D341Med (cell line): ENCODE measurements around the gene AP1S3.
A peak's percentile ranks its signal among the peaks of the same experiment; 100 is the strongest.
"Not testable (repeated sequence)": the region's sequence is repeated elsewhere in the genome, so short reads cannot be mapped to it uniquely, and the experiment has no call there.

Source experiments
- DNase-seq: peaks from one replicate; pipeline ENCODE4 v3.0.0; 2012; ENCODE audit warnings: low spot score

The AP1S3 gene

GRCh38 chr2:223801736-223802135 is 35.6 kb downstream of the AP1S3 start:
- DNase-seq: no peak

GRCh38 chr2:223800908-223801307 is 36.5 kb downstream of the AP1S3 start:
- DNase-seq: no peak

GRCh38 chr2:223797811-223798721 is 39.3 kb downstream of the AP1S3 start:
- DNase-seq: peak; percentile 39

GRCh38 chr2:223797037-223797436 is 40.3 kb downstream of the AP1S3 start:
- DNase-seq: no peak

GRCh38 chr2:223789423-223789822 is 48.0 kb downstream of the AP1S3 start:
- DNase-seq: no peak

DNA sequence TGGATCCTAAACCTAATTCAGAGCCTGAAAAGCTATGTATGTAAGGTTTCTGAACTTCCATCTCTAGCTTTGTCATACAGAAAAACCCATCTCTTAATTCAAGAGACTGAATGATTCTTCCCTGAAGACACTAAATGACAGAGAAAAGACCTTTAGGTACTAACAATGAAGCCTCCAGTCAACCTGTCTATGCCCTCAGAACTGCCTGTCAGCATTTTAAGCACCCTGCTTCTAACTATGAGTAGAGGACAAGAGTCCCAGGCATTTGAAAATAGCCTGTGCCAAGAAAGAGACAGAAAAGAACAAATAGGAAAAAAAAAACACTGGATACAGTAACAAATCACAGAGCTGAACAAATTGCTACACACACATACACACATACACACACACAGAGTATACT is 48.6 kb downstream of the AP1S3 start:
- DNase-seq: no peak

GRCh38 chr2:223788106-223788505 is 49.3 kb downstream of the AP1S3 start:
- DNase-seq: not testable (repeated sequence)

DNA sequence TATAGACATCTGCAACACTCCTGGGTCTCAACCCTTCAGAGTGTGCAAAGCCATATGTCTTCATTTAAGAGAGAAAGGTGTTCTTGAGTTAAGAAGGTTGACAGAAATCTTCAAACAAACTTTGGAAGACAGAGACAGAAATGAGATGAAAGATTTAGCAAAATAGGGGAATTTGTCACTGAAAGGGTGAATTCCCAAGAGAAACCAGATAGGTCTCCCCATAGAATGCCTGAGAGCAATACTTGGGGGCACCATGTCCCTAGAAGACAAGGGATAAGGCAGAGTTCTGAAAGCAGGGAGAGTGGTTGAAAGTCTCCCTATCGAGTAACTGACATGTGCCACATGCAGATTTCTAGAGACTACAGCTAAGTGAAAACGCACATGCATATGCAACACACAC is 50.0 kb downstream of the AP1S3 start:
- no peak for DNase-seq

GRCh38 chr2:223786943-223787342 is 50.4 kb downstream of the AP1S3 start:
- DNase-seq: no peak

DNA sequence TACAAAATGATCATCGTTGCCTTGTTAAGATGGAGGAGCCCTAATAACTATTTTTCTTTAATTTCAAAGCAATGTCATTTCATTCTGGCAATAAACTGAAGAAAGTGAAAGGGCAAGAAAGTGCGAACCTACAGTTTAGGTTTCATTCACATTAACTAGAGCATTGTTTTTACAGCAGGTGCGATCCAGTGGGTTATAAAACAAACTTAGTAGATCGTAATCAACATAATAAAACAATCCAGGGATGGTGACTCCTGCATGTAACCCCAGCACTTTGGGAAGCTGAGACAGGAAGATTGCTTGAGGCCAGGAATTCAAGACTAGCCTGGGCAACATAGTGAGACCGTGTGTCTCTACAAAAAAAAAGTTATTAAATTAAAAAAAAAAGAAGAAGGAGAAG is 51.1 kb downstream of the AP1S3 start:
- no peak for DNase-seq

DNA sequence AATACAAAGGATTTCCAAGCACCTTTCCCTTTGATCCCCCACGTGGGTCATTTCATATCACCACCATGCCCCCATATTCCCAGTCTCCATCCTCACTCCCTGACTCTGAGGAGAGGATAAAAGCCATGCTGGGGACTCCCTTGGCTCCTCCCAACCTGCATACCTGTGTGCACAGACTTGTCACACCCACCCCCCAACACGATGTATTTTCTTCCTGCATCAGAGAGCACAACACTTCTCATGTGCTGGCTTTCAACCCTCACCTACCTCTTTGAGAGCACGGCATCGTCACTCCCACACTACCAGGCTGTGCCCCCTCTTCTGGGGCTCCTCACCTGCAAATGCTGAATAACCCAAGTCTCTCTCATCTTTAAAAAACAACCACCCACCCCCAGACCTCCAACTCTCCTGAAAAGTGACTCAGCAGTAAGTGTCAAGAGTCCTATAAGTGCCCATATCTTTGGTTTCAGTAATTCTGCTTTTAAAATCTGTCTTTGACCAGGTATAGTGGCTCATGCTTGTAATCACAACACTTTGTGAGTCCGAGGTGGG is 53.1 kb downstream of the AP1S3 start:
- DNase-seq: no peak

- DNase-seq: no peak
These were observed 54.8 kb downstream of the AP1S3 start for GRCh38 chr2:223782629-223783028.

DNA sequence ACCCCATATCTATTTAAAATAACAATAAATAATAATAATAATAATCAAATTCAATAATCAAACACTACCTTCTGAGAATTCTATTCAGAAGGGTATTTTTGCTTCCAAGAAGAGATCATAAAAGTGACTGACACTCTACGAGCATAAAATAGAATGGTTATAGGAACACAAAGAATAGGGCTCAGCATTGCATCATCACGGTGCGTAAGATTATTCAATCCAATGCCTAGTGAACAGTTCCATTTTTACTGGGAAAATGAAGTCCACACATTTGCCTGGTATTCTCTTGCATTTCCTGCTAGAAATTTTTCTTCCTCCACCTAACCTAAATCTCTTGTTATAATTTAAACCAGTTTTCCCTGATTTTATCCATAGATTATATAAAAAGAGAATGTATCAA is 55.8 kb downstream of the AP1S3 start:
- DNase-seq: no peak

- peak; percentile 66 for DNase-seq
These were observed 57.5 kb downstream of the AP1S3 start for GRCh38 chr2:223779877-223780276.

DNA sequence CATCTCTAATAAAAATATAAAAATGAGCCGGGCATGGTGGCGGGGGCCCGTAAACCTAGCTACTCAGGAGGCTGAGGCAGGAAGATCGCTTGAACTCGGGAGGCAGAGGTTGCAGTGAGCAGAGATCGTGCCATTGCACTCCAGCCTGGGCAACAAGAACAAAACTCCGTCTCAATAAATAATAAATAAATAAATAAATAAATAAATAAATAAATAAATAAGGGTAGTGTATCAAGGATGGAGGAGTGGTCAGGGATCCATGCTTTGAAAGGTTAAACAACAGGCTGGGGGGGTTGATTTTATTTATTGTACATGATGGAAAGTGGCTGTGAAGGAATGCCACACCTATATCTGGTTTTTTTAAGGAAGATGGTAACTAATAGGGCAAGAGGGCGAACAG is 63.2 kb downstream of the AP1S3 start:
- DNase-seq: no peak

DNA sequence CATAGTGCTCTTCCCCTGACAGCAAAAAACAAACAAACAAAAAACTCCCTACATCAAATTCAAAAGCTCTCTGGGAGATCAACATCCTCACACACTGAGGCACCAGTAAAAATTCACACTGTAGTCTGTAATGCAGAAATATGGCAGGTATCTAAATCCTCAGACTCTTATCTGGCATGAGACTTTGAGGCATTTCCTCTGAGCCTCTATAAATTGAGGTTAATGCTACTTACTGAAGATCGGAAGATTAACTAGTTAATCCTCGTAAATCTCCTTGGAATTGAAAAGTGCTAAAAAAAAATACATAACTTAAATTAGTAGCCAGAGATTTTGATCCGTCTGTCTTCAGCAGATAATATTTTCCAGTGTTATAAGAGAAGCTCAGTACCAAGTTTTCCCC is 65.0 kb downstream of the AP1S3 start:
- DNase-seq: peak; percentile 43

DNA sequence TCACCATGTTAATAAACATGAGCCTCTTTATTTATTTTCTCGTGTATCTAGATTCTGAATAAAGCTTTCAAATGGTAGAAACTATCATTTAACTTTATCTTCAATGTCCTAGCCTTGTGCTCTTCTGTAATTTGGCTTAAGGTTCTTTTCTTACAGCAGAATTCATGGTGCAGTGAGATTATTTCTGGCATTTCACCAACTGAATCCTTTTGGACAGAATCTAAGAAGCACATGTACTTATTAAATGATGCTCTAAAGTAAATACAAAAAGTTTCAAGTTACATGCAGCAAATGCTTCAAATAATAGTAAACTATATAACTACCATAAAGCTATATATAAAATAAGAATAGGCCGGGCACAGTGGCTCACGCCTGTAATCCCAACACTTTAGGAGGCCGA is 65.9 kb downstream of the AP1S3 start:
- no peak for DNase-seq

- no peak for DNase-seq
These were observed 69.2 kb downstream of the AP1S3 start for GRCh38 chr2:223768179-223768578.

DNA sequence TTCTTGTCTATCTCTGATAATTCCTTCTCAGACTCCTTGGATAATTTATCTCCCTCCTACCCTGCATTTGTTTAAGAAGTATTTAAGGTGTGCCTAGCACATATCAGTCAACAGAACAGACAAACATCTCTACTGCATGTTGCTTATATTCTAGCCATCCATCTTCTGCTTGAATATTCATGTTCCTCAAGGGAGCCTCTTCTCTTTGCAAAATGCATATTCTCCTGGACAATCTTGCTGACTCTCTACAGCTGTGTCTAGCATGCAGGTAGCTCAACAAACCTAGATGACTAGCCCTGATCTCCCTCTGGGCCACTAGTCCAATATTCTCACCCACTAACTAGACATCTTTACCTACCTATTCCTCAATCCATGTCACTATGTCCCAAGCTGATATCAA is 70.0 kb downstream of the AP1S3 start:
- DNase-seq: no peak

DNA sequence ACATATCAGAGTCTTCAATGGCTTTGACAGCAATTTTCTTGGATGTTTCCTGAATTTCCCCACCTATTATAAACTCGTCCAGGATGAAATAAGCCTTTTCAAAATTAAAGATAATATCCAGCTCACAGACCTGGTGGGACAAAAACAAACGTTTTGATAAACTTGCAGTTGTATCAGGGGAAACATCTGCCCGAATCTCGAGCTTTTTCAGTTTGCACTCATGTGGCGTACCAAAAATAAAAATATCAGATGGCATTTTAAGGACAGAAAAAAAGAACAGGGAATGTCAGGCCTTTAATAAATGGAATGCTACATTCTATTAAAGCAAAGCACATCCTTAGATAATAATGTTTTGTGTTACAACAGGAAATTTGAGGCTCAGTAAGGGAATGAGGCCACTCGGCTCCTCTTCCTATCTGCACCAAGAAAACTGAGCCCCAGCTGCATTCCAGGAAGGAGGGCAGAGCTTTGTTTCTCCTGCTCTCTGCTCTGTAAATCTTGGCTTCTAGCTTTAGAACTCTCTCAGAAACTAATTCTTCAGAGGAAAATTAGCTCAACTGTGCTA is 72.1 kb downstream of the AP1S3 start:
- DNase-seq: no peak

DNA sequence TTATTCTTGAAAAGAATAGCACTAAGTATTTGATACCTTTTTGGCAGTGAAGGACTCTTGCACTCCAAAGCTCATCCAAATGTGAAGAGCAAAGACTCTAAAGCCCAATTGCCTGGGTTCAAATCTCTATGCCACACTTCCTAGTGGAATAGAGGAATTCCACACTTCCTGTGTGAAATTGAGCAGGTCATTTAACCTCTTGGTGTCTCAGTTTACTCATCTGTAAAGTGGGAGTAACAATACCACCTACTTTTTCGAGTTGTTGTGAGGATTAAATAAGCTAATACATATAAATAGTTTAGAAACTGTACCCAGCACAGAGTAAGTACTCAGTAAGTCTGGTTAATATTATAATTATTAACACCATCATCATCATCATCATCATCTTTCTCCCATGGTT is 72.6 kb downstream of the AP1S3 start:
- no peak for DNase-seq

GRCh38 chr2:223762853-223763252 is 74.5 kb downstream of the AP1S3 start:
- no peak for DNase-seq

- DNase-seq: not testable (repeated sequence)
These were observed 75.6 kb downstream of the AP1S3 start for GRCh38 chr2:223761746-223762145.
